Measurements from ENCODE around the gene NADK2.
A peak's percentile ranks its signal among the peaks of the same experiment; 100 is the strongest.
"Not testable (repeated sequence)": the region's sequence is repeated elsewhere in the genome, so short reads cannot be mapped to it uniquely, and the experiment has no call there.

Gene NADK2

GRCh38 chr5:36241631-36242533 is at the start of gene NADK2:
Gene NADK2, minus strand, starts transcription at chr5:36241925. Its CDS starts 127 bp downstream, at chr5:36241798.
- peak; percentile 88 to 89 for DNase-seq (ENCODE audit: low read depth in 2 of 2)

- no peak for DNase-seq (ENCODE audit: low read depth in 2 of 2)
Observed at GRCh38 chr5:36285837-36286615, 44.3 kb upstream of the NADK2 start.

- DNase-seq (ENCODE audit: low read depth in 2 of 2), result not testable (repeated sequence)
Observed at GRCh38 chr5:36283775-36284174, 42.0 kb upstream of the NADK2 start.

GRCh38 chr5:36281626-36282025 is 39.9 kb upstream of the NADK2 start:
- no peak for DNase-seq (ENCODE audit: low read depth in 2 of 2)

GRCh38 chr5:36279054-36279698 is 37.5 kb upstream of the NADK2 start:
- DNase-seq (ENCODE audit: low read depth in 2 of 2), result no peak

- no peak for DNase-seq (ENCODE audit: low read depth in 2 of 2)
Observed at GRCh38 chr5:36277521-36278176, 35.9 kb upstream of the NADK2 start.

GRCh38 chr5:36276864-36277263 is 35.1 kb upstream of the NADK2 start:
- no peak for DNase-seq (ENCODE audit: low read depth in 2 of 2)

- DNase-seq (ENCODE audit: low read depth in 2 of 2), result no peak
Observed at GRCh38 chr5:36273809-36274526, 32.2 kb upstream of the NADK2 start.

GRCh38 chr5:36272136-36272690 is 30.5 kb upstream of the NADK2 start:
- DNase-seq (ENCODE audit: low read depth in 2 of 2), result no peak

- no peak for DNase-seq (ENCODE audit: low read depth in 2 of 2)
Observed at GRCh38 chr5:36270876-36271575, 29.3 kb upstream of the NADK2 start.

GRCh38 chr5:36270175-36270574 is 28.4 kb upstream of the NADK2 start:
- DNase-seq (ENCODE audit: low read depth in 2 of 2), result no peak

GRCh38 chr5:36269478-36269877 is 27.8 kb upstream of the NADK2 start:
- DNase-seq (ENCODE audit: low read depth in 2 of 2), result no peak

GRCh38 chr5:36267905-36268304 is 26.2 kb upstream of the NADK2 start:
- DNase-seq (ENCODE audit: low read depth in 2 of 2), result no peak

- DNase-seq (ENCODE audit: low read depth in 2 of 2), result no peak
Observed at GRCh38 chr5:36264202-36264760, 22.6 kb upstream of the NADK2 start.

GRCh38 chr5:36261186-36261585 is 19.5 kb upstream of the NADK2 start:
- no peak for DNase-seq (ENCODE audit: low read depth in 2 of 2)

- DNase-seq (ENCODE audit: low read depth in 2 of 2), result no peak
Observed at GRCh38 chr5:36253575-36253974, 11.8 kb upstream of the NADK2 start.

GRCh38 chr5:36252722-36253365 is 11.1 kb upstream of the NADK2 start:
- DNase-seq (ENCODE audit: low read depth in 2 of 2), result no peak

- DNase-seq (ENCODE audit: low read depth in 2 of 2), result no peak
Observed at GRCh38 chr5:36251218-36251617, 9.5 kb upstream of the NADK2 start.

GRCh38 chr5:36250427-36250826 is 8.7 kb upstream of the NADK2 start:
- no peak for DNase-seq (ENCODE audit: low read depth in 2 of 2)
